GM12878 (cell line): Measurements from ENCODE around the gene NSMCE1. TPM values are rescaled to one million over a fixed set of nuclear protein-coding genes. Genes with fewer than 3 reads are reported as not detected.

Experiments
- ATAC-seq: fragments of 200-7000 bp; cut with Tn5 transposase; 3 replicates; pipeline ENCODE4 v1.9.1; 2020; ENCODE audit warnings: mild to moderate bottlenecking, moderate library complexity
- BruUV-seq: library from RNA; stranded (reverse); fragments of 400-500 nt; replicated peaks from 2 replicates; lab custom pipeline; 2021; lab: Mats Ljungman, UMichigan
- CTCF ChIA-PET: fragments of 300-600 bp; sonication (Branson Sonifier 250); formaldehyde crosslinking; extraction: SDS; loops from one replicate; lab custom pipeline; 2021; ENCODE audit warnings: inconsistent platforms; lab: Yijun Ruan, JAX
- POLR2A ChIA-PET: fragments of 350-600 bp; formaldehyde crosslinking; extraction: SDS; loops from one replicate; lab custom pipeline; 2021; ENCODE audit warnings: inconsistent platforms; lab: Charles Lee
- RAD21 ChIA-PET: fragments of 300-600 bp; sonication (Branson Sonifier 250); formaldehyde crosslinking; loops from one replicate; lab custom pipeline; 2023; ENCODE audit warnings: antibody characterized with exemption; ENCODE audit not compliant: unreplicated experiment; lab: Charles Lee
- SMC1A ChIA-PET: fragments of 300-600 bp; sonication (Branson Sonifier 250); formaldehyde crosslinking; loops from one replicate; lab custom pipeline; 2023; ENCODE audit not compliant: unreplicated experiment, uncharacterized antibody; lab: Charles Lee
- DNase-seq: peaks from one replicate; pipeline ENCODE4 v3.0.0-alpha.2; 2011; ENCODE audit warnings: low read depth, low spot score
- FAIRE-seq: peaks from 3 replicates; lab custom pipeline; 2011; peaks lifted over from hg19 to GRCh38; lab: Jason Lieb, UNC
- H2AFZ ChIP-seq: 2 replicates; pipeline ENCODE4 v1.6.0; 2011; ENCODE audit warnings: low read depth, low read length, control low read depth; ENCODE audit not compliant: control insufficient read depth
- H3K27ac ChIP-seq: 2 replicates; pipeline ENCODE4 v1.5.1; 2011; ENCODE audit warnings: control low read depth; ENCODE audit not compliant: control insufficient read depth, insufficient read depth
- H3K27me3 ChIP-seq, 2 experiments: replicated peaks in 1 of 2; 2 replicates each; pipeline versions ENCODE4 v1.6.0 to v1.6.1; 2011; ENCODE audit warnings: low read length in 1 of 2; ENCODE audit not compliant: control insufficient read depth in 2 of 2, insufficient read depth in 2 of 2
- H3K36me3 ChIP-seq, 2 experiments: 2 replicates each; pipeline ENCODE4 v1.5.1; 2011; ENCODE audit warnings: low read length in 1 of 2; ENCODE audit not compliant: control insufficient read depth in 2 of 2, insufficient read depth in 2 of 2
- H3K4me1 ChIP-seq: 2 replicates; pipeline ENCODE4 v1.6.1; 2011; ENCODE audit warnings: mild to moderate bottlenecking, low read length, moderate library complexity, mixed read lengths; ENCODE audit not compliant: control insufficient read depth, insufficient read depth
- H3K4me2 ChIP-seq: 2 replicates; pipeline ENCODE4 v1.6.0; 2011; ENCODE audit warnings: control low read depth; ENCODE audit not compliant: control insufficient read depth, insufficient read depth
- H3K4me3 ChIP-seq: fragments of 200-600 bp; sonication (generic); 2 replicates; pipeline ENCODE4 v1.5.1; 2016
- H3K79me2 ChIP-seq: 2 replicates; pipeline ENCODE4 v1.6.0; 2011; ENCODE audit warnings: low read length; ENCODE audit not compliant: control insufficient read depth, insufficient read depth
- H3K9ac ChIP-seq: 2 replicates; pipeline ENCODE4 v1.8.0; 2011; ENCODE audit warnings: low read length, control low read depth, mixed read lengths; ENCODE audit not compliant: control insufficient read depth, insufficient read depth
- H3K9me3 ChIP-seq: replicated peaks from 3 replicates; pipeline ENCODE4 v1.5.1; 2011; ENCODE audit warnings: mild to moderate bottlenecking, low read length; ENCODE audit not compliant: control insufficient read depth, insufficient read depth
- H4K20me1 ChIP-seq: 2 replicates; pipeline ENCODE4 v1.6.0; 2011; ENCODE audit not compliant: control insufficient read depth, insufficient read depth
- BHLHE40 ChIP-seq, 2 experiments: fragments of 450-650 bp in 1 of 2; IDR thresholded peaks; 2 replicates each; pipeline ENCODE4 v1.6.1; 2011 to 2017; ENCODE audit warnings: low read depth in 2 of 2, borderline replicate concordance in 1 of 2, improper control_type of control experiment in 1 of 2, low read length in 1 of 2, mild to moderate bottlenecking in 1 of 2
- CBX3 ChIP-seq: fragments of 200-600 bp; sonication (generic); IDR thresholded peaks from 2 replicates; pipeline ENCODE4 v1.6.1; 2016; ENCODE audit warnings: low read depth, borderline replicate concordance
- FOXM1 ChIP-seq: IDR thresholded peaks from 2 replicates; pipeline ENCODE4 v1.6.1; 2012; ENCODE audit warnings: low read depth, mild to moderate bottlenecking, inconsistent platforms, low read length, moderate library complexity
- HSF1 ChIP-seq: fragments of 150-350 bp; IDR thresholded peaks from 2 replicates; pipeline ENCODE4 v1.6.1; 2014; ENCODE audit warnings: mild to moderate bottlenecking, low read depth, low read length
- IRF3 ChIP-seq: fragments of 450-650 bp; IDR thresholded peaks from 2 replicates; pipeline ENCODE4 v1.6.1; 2014; ENCODE audit warnings: mild to moderate bottlenecking
- MYB ChIP-seq: fragments of 150-350 bp; IDR thresholded peaks from 2 replicates; pipeline ENCODE4 v1.6.1; 2014; ENCODE audit warnings: mild to moderate bottlenecking, low read depth, low read length, borderline replicate concordance
- MYC ChIP-seq: IDR thresholded peaks from 2 replicates; pipeline ENCODE4 v1.6.1; 2011; ENCODE audit warnings: mild to moderate bottlenecking, low read length, moderate library complexity, inconsistent platforms; ENCODE audit not compliant: insufficient read depth, insufficient replicate concordance, insufficient read length, severe bottlenecking
- NR2F1 ChIP-seq: fragments of 450-650 bp; conservative IDR thresholded peaks from 2 replicates; pipeline ENCODE4 v1.6.1; 2017; ENCODE audit warnings: mild to moderate bottlenecking
- POLR2AphosphoS5 ChIP-seq: IDR thresholded peaks from 2 replicates; pipeline ENCODE4 v1.6.1; 2011; ENCODE audit warnings: mild to moderate bottlenecking, low read length, inconsistent platforms
- SMC3 ChIP-seq: IDR thresholded peaks from 2 replicates; pipeline ENCODE4 v1.6.1; 2011; ENCODE audit warnings: low read length, improper control_type of control experiment, borderline replicate concordance
- SREBF2 ChIP-seq: IDR thresholded peaks from 2 replicates; pipeline ENCODE4 v1.6.1; 2012; ENCODE audit warnings: mild to moderate bottlenecking, low read length
- SUZ12 ChIP-seq: fragments of 200-600 bp; sonication (generic); IDR thresholded peaks from one replicate; pipeline ENCODE4 v1.6.1; 2018; ENCODE audit warnings: antibody characterized with exemption, mild to moderate bottlenecking; ENCODE audit not compliant: unreplicated experiment
- TCF7 ChIP-seq: IDR thresholded peaks from 2 replicates; pipeline ENCODE4 v1.6.1; 2014; ENCODE audit warnings: antibody characterized with exemption, borderline replicate concordance
- USF1 ChIP-seq: IDR thresholded peaks from 2 replicates; pipeline ENCODE4 v1.6.1; 2011; ENCODE audit warnings: borderline replicate concordance, low read depth, mild to moderate bottlenecking, moderate library complexity, mixed read lengths, low read length; ENCODE audit not compliant: insufficient read depth; ENCODE audit errors: extremely low read length
- ZBTB40 ChIP-seq: fragments of 450-650 bp; IDR thresholded peaks from 2 replicates; pipeline ENCODE4 v1.6.1; 2016; ENCODE audit warnings: mild to moderate bottlenecking, moderate library complexity, borderline replicate concordance
- ZSCAN29 ChIP-seq: fragments of 450-650 bp; IDR thresholded peaks from 2 replicates; pipeline ENCODE4 v1.6.1; 2017; ENCODE audit warnings: mild to moderate bottlenecking, moderate library complexity
- WGBS: methylation state at CpG from one replicate; pipeline ENCODE4 v1.1.6; 2016; ENCODE audit warnings: low lambda C conversion rate; ENCODE audit not compliant: insufficient replicate concordance, insufficient coverage; ENCODE audit errors: missing lambda C conversion rate; 5-methylcytosine and 5-hydroxymethylcytosine counted together
- in situ Hi-C: fragments of 300-500 bp; cut with MboI; formaldehyde crosslinking; loops from 9 replicates; pipeline ENCODE4 v1.14.3; 2018; ENCODE audit warnings: mixed read lengths
- intact Hi-C: fragments of 100-400 bp; cut with micrococcal nuclease; formaldehyde crosslinking; loops from one replicate; pipeline ENCODE4 v1.14.2; 2022; ENCODE audit not compliant: unreplicated experiment
- polyA plus RNA-seq, 11 experiments: library from polyadenylated mRNA; depleted of rRNA in 4 of 11; unstranded in 6 of 11; stranded (reverse) in 5 of 11; fragments of >200 nt; fragmentation: Nextera tagmentation in 4 of 11; fragmentation: Illumina TruSeq in 1 of 11; extraction: Ambion mirVana in 4 of 11; extraction: Trizol in 1 of 11; gene quantifications; 1 replicate in 1 of 11; 2 replicates in 10 of 11; pipeline versions ENCODE4 v1.2.1 to v1.2.3, GENCODE V29; 2011 to 2016; ENCODE audit warnings: inconsistent platforms in 2 of 11, missing spikeins in 2 of 11, low read depth in 1 of 11
- total RNA-seq, 4 experiments: library from RNA; depleted of rRNA in 3 of 4; stranded (reverse); fragments of >200 nt in 3 of 4; fragmentation: Illumina TruSeq in 1 of 4; extraction: Trizol in 1 of 4; gene quantifications; 2 replicates each; pipeline versions ENCODE4 v1.2.1 to v1.2.3, GENCODE V29; 2013 to 2021

Gene NSMCE1
- total and polyA plus RNA-seq, 10 of the 15 experiments (the other 5 are each of a cell fraction or from before 2014, with no cell fraction given), result 54.0 to 214 (median 71.4) TPM

GRCh38 chr16:27305839-27306442 is 37.4 kb upstream of the NSMCE1 start:
- no TSS peak for BruUV-seq
- Histone ChIP-seq H3K4me3 (no peak overlapping the region), H3K4me2 (no peak overlapping the region), H3K9me3 (peaks cover 5% of the 10 kb centered on the region), H4K20me1 (no peaks in the 10 kb centered on the region), H3K9ac (no peak overlapping the region), H3K4me1 (peaks cover 12% of the 10 kb centered on the region; the same call in 1 of the 2 replicates), H3K79me2 (no peaks in the 10 kb centered on the region), H3K27ac (no peak overlapping the region), H3K36me3 (no peaks in the 10 kb centered on the region), H3K27me3 (no peaks in the 10 kb centered on the region), H2AFZ (no peak overlapping the region)
- intact Hi-C loops, result no loop called here
- no peak for DNase-seq
- ChIA-PET POLR2A (interaction anchor here (0.6 kb wide), 1 partner anchor 75 kb away, joined by 3 read pairs; no protein-coding TSS in a partner anchor), CTCF (interaction anchor here (1.0 to 1.1 kb wide), 2 partner anchors 24 to 62 kb away, joined by 3 to 4 read pairs; no protein-coding TSS in a partner anchor), RAD21 (interaction anchor here (1.0 kb wide), 1 partner anchor 11 kb away, joined by 3 read pairs; no protein-coding TSS in a partner anchor), SMC1A (interaction anchor here (0.6 to 1.3 kb wide), 2 partner anchors 21 to 72 kb away, joined by 3 to 5 read pairs; no protein-coding TSS in a partner anchor)
- in situ Hi-C loops, result no loop called here
- 88% methylated on average over 8 of the region's 9 CpGs for WGBS
- ATAC-seq, result no peak
- no peak for FAIRE-seq
- TF ChIP-seq FOXM1 (no peak), MYB (no peak), SUZ12 (no peak), POLR2AphosphoS5 (no peak), CBX3 (no peak), ZBTB40 (no peak), SMC3 (no peak), MYC (no peak), BHLHE40 (IDR thresholded peaks at IDR 0.05; ENCODE audit: borderline replicate concordance in 1 of 2, low read depth in 2 of 2, low read length in 1 of 2) (no peak), NR2F1 (no peak), HSF1 (no peak), TCF7 (no peak), USF1 (no peak), SREBF2 (no peak), ZSCAN29 (no peak), IRF3 (no peak)
